Epithelial cell of prostate (primary cell): ENCODE measurements around the gene CAPN10.

Experiments
- DNase-seq: peaks from one replicate; pipeline ENCODE4 v3.0.0-alpha.2; 2011; ENCODE audit warnings: low read depth, low spot score
- H3K27ac ChIP-seq: fragments of 450-650 bp; 2 replicates; pipeline ENCODE4 v1.5.1; 2017; ENCODE audit warnings: mild to moderate bottlenecking

Gene CAPN10

GRCh38 chr2:240646176-240646899 lies 59.8 kb downstream of the CAPN10 start:
- no peak for DNase-seq
- no peak overlapping the region for H3K27ac ChIP-seq

DNA sequence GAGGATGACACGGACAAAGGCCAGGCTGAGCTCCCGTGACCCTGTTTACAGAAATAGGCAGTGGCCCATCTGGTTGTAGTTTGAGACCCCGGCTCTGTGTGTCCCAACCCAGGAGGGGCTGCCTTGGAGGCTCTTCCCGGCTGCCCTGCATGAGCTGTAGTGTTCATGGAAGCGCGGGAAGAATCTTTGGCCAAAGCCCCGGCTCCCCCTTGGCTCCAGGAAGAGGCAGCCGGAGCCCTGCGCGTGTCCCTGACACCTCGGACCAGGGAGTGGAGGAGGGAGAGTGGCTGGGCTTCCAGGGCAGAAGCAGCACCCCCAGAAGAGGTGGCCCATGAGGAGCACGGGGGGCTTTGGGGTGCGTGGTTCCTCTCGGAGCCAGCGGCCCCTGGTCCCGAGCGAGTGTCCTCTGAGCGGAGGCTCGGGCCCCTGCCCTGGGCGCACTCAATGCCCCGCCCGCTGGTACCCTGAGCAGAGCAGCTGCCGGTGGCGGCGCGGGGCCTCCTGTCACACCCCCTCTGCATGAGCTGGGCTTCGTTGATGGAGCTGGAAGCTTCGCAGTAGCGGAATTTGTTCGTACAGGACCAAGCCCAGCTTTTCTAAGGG lies 60.5 kb downstream of the CAPN10 start:
- DNase-seq = no peak
- H3K27ac ChIP-seq = no peak overlapping the region

DNA sequence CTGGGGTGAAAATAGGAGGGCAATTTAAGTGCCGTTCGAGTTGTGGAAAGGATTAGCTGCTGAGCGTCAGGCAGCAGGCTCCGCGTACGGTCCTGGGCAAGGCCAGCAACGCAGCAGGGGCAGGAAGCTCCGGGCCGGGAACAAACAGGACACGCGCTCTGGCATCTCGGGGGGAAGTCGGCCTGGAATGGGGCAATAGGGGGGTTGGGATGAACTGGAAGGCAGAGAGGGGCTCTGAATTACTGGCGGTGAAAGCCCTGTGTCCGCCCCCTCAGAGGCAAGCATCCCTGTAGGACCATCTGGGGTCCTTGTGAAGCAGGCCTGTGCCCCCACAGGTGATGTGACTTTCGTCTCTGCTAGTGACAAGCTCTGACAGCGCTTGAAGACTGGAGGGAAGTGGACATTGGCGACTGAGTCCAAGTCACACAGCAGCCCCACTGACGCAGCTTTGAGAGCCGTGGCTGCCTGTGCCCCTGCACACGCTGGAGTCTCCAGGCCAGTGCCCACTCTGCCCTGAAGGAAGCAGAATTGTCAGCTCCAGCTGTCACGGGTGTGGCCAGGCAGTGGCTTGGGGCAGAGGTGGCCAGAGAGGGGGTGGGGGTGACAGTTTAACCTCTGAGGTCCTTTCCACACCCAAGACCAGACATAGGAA lies 61.1 kb downstream of the CAPN10 start:
- H3K27ac ChIP-seq = no peak overlapping the region

GRCh38 chr2:240648155-240648649 lies 61.7 kb downstream of the CAPN10 start:
- H3K27ac ChIP-seq = no peak overlapping the region
- no peak for DNase-seq

More for the DNA sequence above, 61.1 kb downstream of the CAPN10 start:
- DNase-seq = no peak
